Measurements from ENCODE around the gene DAPK1.

DNA sequence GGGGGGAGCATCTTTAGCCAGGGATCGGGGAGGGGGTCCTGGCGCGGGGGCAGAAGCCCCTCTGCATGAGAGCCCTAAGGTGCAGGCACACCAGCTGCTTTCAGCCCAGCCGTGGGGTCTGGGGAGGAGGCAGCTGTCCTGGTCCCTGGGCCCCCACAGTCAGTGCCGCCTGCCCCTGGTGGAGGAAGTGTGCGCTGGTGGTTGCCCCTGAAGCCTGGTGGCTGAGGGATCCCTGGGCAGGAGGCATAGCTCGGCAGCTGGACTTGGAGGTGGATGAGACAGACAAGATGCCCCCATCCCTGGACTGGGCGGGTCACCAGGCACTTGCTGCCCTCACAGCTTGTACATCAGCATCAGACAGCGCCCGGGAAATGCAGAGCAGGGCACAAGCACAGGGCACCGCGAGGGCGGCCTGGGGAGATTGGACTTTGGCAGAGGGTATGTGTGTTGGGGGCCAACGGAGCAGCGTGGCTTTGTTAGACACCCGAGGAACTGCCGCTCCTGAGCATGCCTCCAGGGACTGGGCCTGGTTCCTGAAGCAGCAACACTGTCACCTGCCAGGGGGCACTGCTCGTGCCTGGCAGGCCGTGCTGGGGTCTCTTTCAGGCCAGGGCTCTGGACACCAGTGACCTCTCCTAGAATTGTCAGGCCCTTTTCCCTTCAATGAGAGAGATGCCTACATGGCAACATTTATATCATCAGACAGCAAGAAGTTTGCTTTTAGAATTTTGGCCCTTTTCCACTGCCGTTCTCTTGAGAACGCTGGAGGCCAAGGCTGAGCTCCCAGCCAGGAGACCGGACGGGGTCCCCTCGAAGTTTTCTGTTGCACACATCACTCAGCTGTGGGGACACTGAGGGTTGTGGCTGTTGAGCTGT is 186.3 kb downstream of the DAPK1 start:
- no peak for TF ChIP-seq POLR2A (IDR thresholded peaks at IDR 0.05)
- TF ChIP-seq, protein P1, sequence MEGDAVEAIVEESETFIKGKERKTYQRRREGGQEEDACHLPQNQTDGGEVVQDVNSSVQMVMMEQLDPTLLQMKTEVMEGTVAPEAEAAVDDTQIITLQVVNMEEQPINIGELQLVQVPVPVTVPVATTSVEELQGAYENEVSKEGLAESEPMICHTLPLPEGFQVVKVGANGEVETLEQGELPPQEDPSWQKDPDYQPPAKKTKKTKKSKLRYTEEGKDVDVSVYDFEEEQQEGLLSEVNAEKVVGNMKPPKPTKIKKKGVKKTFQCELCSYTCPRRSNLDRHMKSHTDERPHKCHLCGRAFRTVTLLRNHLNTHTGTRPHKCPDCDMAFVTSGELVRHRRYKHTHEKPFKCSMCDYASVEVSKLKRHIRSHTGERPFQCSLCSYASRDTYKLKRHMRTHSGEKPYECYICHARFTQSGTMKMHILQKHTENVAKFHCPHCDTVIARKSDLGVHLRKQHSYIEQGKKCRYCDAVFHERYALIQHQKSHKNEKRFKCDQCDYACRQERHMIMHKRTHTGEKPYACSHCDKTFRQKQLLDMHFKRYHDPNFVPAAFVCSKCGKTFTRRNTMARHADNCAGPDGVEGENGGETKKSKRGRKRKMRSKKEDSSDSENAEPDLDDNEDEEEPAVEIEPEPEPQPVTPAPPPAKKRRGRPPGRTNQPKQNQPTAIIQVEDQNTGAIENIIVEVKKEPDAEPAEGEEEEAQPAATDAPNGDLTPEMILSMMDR (IDR thresholded peaks at IDR 0.05) = no peak
